ENCODE data around the gene RBM34. TPM values are rescaled to one million over a fixed set of nuclear protein-coding genes. Genes with fewer than 3 reads are reported as not detected.

Gene RBM34
- total RNA-seq, 3 donors from 2014 or later (not counting 1 experiment from before 2014, with no cell fraction given) = 163 to 187 (median 180) TPM

DNA sequence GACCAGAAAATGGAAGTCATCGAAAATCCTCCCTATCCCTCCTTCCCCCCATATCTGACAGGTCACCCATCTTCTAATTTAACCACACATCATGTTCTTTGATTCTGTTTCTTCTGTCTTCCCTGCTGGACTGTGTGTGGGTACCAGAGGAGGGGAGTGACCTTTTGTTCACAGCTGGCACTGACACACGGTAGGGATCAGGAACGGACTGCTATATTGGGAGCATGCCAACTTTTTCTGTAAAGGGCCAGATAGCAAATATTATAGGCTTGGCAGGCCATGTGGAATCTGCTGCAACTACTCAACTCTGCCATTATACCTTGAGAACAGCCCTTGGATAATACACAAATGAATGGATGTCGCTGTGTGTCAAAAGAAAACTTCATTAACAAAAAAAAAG lies 24.9 kb downstream of the RBM34 start:
- H3K27ac ChIP-seq (ENCODE audit: low read length) = no peak overlapping the region
- Mint-ChIP-seq H3K36me3 (peaks cover 22% of the 10 kb centered on the region), H3K9me3 (no peaks in the 10 kb centered on the region), H3K27me3 (ENCODE audit: low read depth in 2 of 2) (no peaks in the 10 kb centered on the region), H3K27ac (peak overlapping the region in 1 of 2 donors; percentile 24), H3K4me1 (peaks cover 6 to 8% of the 10 kb centered on the region in 2 donors), H3K4me3 (no peak overlapping the region)
- no peaks in the 10 kb centered on the region for H3K9me3 ChIP-seq (ENCODE audit: control insufficient read depth, insufficient read depth, low read length)
- no peak for ATAC-seq
- no peaks in the 10 kb centered on the region for H3K4me1 ChIP-seq (ENCODE audit: control insufficient read depth, insufficient read depth, low read length)
- no peak for TF ChIP-seq CTCF (IDR thresholded peaks at IDR 0.05)
- intact Hi-C loops (cut with micrococcal nuclease) = no loop called here
- peaks cover 65% of the 10 kb centered on the region for H3K36me3 ChIP-seq (ENCODE audit: control insufficient read depth, insufficient read depth, low read length)
- 97% methylated on average over 4 of the region's 4 CpGs for WGBS (ENCODE audit: insufficient coverage)
- no peaks in the 10 kb centered on the region for H3K27me3 ChIP-seq (ENCODE audit: control insufficient read depth, insufficient read depth, low read length)
- DNase-seq = no peak
- no peak overlapping the region for H3K4me3 ChIP-seq (ENCODE audit: low read length)

- no peak for TF ChIP-seq CTCF (IDR thresholded peaks at IDR 0.05)
- ATAC-seq (no peak), DNase-seq (no peak)
- Histone ChIP-seq H3K27me3 (ENCODE audit: control insufficient read depth, insufficient read depth, low read length) (no peaks in the 10 kb centered on the region), H3K27ac (ENCODE audit: low read length) (no peak overlapping the region), H3K4me3 (ENCODE audit: low read length) (no peak overlapping the region), H3K4me1 (ENCODE audit: control insufficient read depth, insufficient read depth, low read length) (peaks cover 3% of the 10 kb centered on the region), H3K36me3 (ENCODE audit: control insufficient read depth, insufficient read depth, low read length) (peaks cover 54% of the 10 kb centered on the region), H3K9me3 (ENCODE audit: control insufficient read depth, insufficient read depth, low read length) (no peaks in the 10 kb centered on the region)
- Mint-ChIP-seq H3K9me3 (no peaks in the 10 kb centered on the region), H3K4me1 (peaks cover 3 to 8% of the 10 kb centered on the region in 2 donors), H3K27ac (no peak overlapping the region), H3K36me3 (peaks cover 22% of the 10 kb centered on the region), H3K27me3 (ENCODE audit: low read depth in 2 of 2) (no peaks in the 10 kb centered on the region), H3K4me3 (no peak overlapping the region)
- intact Hi-C loops (cut with micrococcal nuclease) = no loop called here
- WGBS (ENCODE audit: insufficient coverage) = 97% methylated on average over 11 of the region's 12 CpGs
These were observed 26.9 kb downstream of the RBM34 start for GRCh38 chr1:235134171-235134570.

GRCh38 chr1:235133086-235133485 lies 28.0 kb downstream of the RBM34 start:
- H3K27ac Mint-ChIP-seq = no peak overlapping the region
- intact Hi-C loops (cut with micrococcal nuclease) = no loop called here

More at GRCh38 chr1:235133086-235133485, 28.0 kb downstream of the RBM34 start:
- Mint-ChIP-seq H3K9me3 (no peaks in the 10 kb centered on the region), H3K36me3 (peaks cover 22% of the 10 kb centered on the region), H3K4me3 (no peak overlapping the region), H3K27me3 (ENCODE audit: low read depth in 2 of 2) (no peaks in the 10 kb centered on the region), H3K4me1 (peaks cover 5 to 13% of the 10 kb centered on the region in 2 donors)
- Histone ChIP-seq H3K4me3 (ENCODE audit: low read length) (no peak overlapping the region), H3K36me3 (ENCODE audit: control insufficient read depth, insufficient read depth, low read length) (peaks cover 46% of the 10 kb centered on the region), H3K4me1 (ENCODE audit: control insufficient read depth, insufficient read depth, low read length) (peaks cover 7% of the 10 kb centered on the region), H3K27ac (ENCODE audit: low read length) (no peak overlapping the region), H3K27me3 (ENCODE audit: control insufficient read depth, insufficient read depth, low read length) (no peaks in the 10 kb centered on the region), H3K9me3 (ENCODE audit: control insufficient read depth, insufficient read depth, low read length) (no peaks in the 10 kb centered on the region)
- no peak for TF ChIP-seq CTCF (IDR thresholded peaks at IDR 0.05)
- no peak for ATAC-seq
- no peak for DNase-seq
- 97% methylated on average over 3 of the region's 3 CpGs for WGBS (ENCODE audit: insufficient coverage)

All from natural killer cell (primary cell).